CD4-positive, CD25-positive, alpha-beta regulatory T cell (primary cell): ENCODE measurements around the gene KMT5C. TPM values are rescaled to one million over a fixed set of nuclear protein-coding genes. Genes with fewer than 3 reads are reported as not detected.

Experiments
- ATAC-seq, 2 donors: fragments of 150-1000 bp; cut with Tn5 transposase; one replicate each; pipeline ENCODE4 v1.10.0; 2021; ENCODE audit warnings: low read depth in 2 of 2, moderate number of reproducible peaks in 2 of 2, moderate library complexity in 1 of 2
- DNase-seq, 3 donors: peaks; one replicate each; pipeline versions ENCODE4 v3.0.0 to v3.0.0-alpha.2; 2012 to 2022; ENCODE audit warnings: mixed read lengths in 1 of 3
- H3K27ac ChIP-seq: one replicate; pipeline ENCODE4 v1.7.0; 2013; ENCODE audit warnings: mild to moderate bottlenecking, low read length; ENCODE audit not compliant: insufficient read depth, poor library complexity, severe bottlenecking
- H3K27me3 ChIP-seq: one replicate; pipeline ENCODE4 v1.7.0; 2013; ENCODE audit warnings: low read length; ENCODE audit not compliant: control insufficient read depth, insufficient read depth
- H3K36me3 ChIP-seq: one replicate; pipeline ENCODE4 v1.7.0; 2013; ENCODE audit warnings: mild to moderate bottlenecking, low read length, moderate library complexity; ENCODE audit not compliant: control insufficient read depth, insufficient read depth
- H3K4me1 ChIP-seq: 2 replicates; pipeline ENCODE4 v1.7.0; 2013; ENCODE audit warnings: mild to moderate bottlenecking, low read length; ENCODE audit not compliant: insufficient read depth, control insufficient read depth, poor library complexity, severe bottlenecking
- H3K4me3 ChIP-seq: one replicate; pipeline ENCODE4 v1.7.0; 2013; ENCODE audit warnings: low read depth, mild to moderate bottlenecking, low read length, moderate library complexity
- H3K9me3 ChIP-seq, 2 experiments: 1 replicate in 1 of 2; 2 replicates in 1 of 2; pipeline ENCODE4 v1.7.0; 2013; ENCODE audit warnings: low read length in 2 of 2, mild to moderate bottlenecking in 1 of 2, moderate library complexity in 1 of 2; ENCODE audit not compliant: control insufficient read depth in 2 of 2
- H3K27ac Mint-ChIP-seq, 3 donors: one replicate each; pipeline ENCODE4 v1.8.0; 2020 to 2022; ENCODE audit warnings: mild to moderate bottlenecking in 3 of 3, mixed read lengths in 3 of 3, moderate library complexity in 2 of 3
- H3K27me3 Mint-ChIP-seq: one replicate; pipeline ENCODE4 v1.8.0; 2022; ENCODE audit warnings: mild to moderate bottlenecking, mixed read lengths
- H3K36me3 Mint-ChIP-seq: one replicate; pipeline ENCODE4 v1.8.0; 2020; ENCODE audit warnings: mixed read lengths
- H3K4me1 Mint-ChIP-seq, 4 donors: one replicate each; pipeline ENCODE4 v1.8.0; 2020 to 2022; ENCODE audit warnings: mixed read lengths in 4 of 4, mild to moderate bottlenecking in 1 of 4
- H3K4me3 Mint-ChIP-seq, 4 donors: one replicate each; pipeline ENCODE4 v1.8.0; 2020 to 2022; ENCODE audit warnings: mild to moderate bottlenecking in 4 of 4, mixed read lengths in 4 of 4, moderate library complexity in 3 of 4
- H3K9me3 Mint-ChIP-seq, 7 donors: one replicate each; pipeline ENCODE4 v1.8.0; 2020 to 2022; ENCODE audit warnings: mixed read lengths in 7 of 7, mild to moderate bottlenecking in 3 of 7, moderate library complexity in 2 of 7
- polyA plus RNA-seq, 4 donors: library from polyadenylated mRNA; unstranded; fragments of 300-500 nt; fragmentation: Illumina TruSeq; gene quantifications; one replicate each; pipeline ENCODE4 v1.2.3, GENCODE V29; 2021
- total RNA-seq: library from RNA; stranded (reverse); gene quantifications from one replicate; pipeline ENCODE4 v1.2.3, GENCODE V29; 2022

KMT5C gene
- total and polyA plus RNA-seq, 5 donors from 2014 or later, result 0.98 to 69.6 (median 1.2) TPM

DNA sequence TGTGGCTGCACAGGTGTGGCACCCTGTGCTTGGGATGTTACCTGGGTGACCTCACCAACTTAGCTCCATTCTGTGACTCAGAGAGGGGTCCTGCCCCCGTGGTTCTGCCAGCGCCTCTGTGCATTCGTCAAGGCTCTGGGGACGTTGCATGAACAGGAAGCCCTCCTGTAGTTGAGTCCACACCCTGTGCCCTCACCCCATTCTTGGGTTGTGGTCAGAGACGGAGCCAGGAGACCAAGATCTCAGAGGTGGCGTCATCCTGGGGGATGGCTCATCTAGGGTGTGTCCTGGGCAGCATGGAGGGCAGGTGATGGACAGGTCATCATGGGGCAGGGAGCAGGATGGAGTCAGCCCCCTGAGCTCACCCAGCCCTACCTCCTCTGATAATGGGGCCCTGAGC is 12.4 kb downstream of the KMT5C start:
- Mint-ChIP-seq H3K9me3 (peaks cover 0 to 4% (median 0%) of the 10 kb centered on the region in 7 donors), H3K36me3 (no peaks in the 10 kb centered on the region), H3K4me1 (peaks cover 0 to 29% (median 13%) of the 10 kb centered on the region in 4 donors), H3K27me3 (peaks cover 56% of the 10 kb centered on the region), H3K4me3 (peak overlapping the region in 3 of 4 donors; percentile 41 to 96 (median 74)), H3K27ac (no peak overlapping the region)
- no peaks in the 10 kb centered on the region for H3K9me3 ChIP-seq
- H3K27ac ChIP-seq, result no peak overlapping the region
- no peak overlapping the region for H3K4me3 ChIP-seq
- ATAC-seq (no peak), DNase-seq (no peak)
- peaks cover 18% of the 10 kb centered on the region for H3K27me3 ChIP-seq
- H3K4me1 ChIP-seq, result peaks cover 20% of the 10 kb centered on the region
- no peaks in the 10 kb centered on the region for H3K36me3 ChIP-seq

DNA sequence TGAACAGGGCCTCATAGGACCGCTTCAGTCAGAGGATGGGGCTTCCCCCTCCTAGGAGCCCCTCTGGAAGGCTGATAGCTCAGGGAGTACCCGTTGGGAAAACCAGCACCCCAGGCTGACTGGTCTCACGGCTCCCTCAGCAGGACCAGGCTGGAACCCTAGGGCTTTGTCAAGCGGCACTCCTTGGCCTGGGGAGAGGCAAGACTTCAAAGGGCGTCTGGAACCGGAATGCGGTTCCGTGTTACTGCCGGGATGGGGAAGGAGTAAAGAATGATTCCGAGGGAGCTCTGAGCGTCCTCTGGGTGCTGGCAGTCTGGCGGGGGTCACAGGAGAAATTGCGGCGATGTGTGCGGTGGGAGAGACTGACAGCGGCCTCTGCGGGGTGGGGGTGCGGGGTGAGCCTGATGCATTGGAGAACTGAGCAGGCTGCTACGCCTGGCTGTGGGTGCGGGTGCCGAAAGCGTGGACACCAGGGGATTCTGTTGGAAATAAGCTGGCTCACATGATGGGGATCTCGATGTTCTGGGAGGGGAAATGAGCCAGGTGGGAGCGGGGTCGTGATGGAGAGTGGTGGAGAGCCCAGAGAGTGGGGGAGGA is 13.0 kb downstream of the KMT5C start:
- H3K27ac Mint-ChIP-seq, result no peak overlapping the region
- H3K4me1 Mint-ChIP-seq, result peaks cover 0 to 29% (median 13%) of the 10 kb centered on the region in 4 donors
- no peaks in the 10 kb centered on the region for H3K36me3 Mint-ChIP-seq
- peaks cover 18% of the 10 kb centered on the region for H3K27me3 ChIP-seq
- no peak overlapping the region for H3K27ac ChIP-seq
- no peaks in the 10 kb centered on the region for H3K9me3 ChIP-seq
- DNase-seq, result no peak
- H3K4me3 Mint-ChIP-seq, result peak overlapping the region; percentile 61 to 74 (median 68)
- H3K36me3 ChIP-seq, result no peaks in the 10 kb centered on the region
- ATAC-seq, result no peak
- H3K27me3 Mint-ChIP-seq, result peaks cover 60% of the 10 kb centered on the region
- H3K4me1 ChIP-seq, result peaks cover 20% of the 10 kb centered on the region
- peaks cover 0 to 4% (median 0%) of the 10 kb centered on the region in 7 donors for H3K9me3 Mint-ChIP-seq
- no peak overlapping the region for H3K4me3 ChIP-seq

DNA sequence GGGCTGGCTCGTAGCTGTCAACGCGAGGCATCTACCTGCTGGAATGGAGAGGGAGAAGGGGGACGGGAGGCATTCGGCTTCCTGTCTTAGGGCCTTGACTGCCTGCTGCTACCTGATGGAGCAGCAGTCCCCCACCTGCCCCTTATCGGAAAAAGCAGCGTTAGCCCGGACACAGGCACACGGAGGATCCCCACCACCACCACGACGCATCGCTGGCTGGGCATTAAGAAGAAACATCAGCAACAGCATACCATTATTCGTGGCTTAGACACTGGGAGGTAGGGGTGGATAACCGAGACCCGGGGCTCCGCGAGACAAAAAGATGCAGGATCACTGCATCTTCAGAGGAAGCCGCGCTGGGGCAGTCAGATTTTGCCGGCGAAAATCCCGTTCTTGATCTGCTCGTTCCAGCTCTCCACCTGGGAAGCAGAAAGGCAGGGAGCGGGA is 13.7 kb downstream of the KMT5C start:
- peak overlapping the region in 2 of 3 donors; percentile 38 to 51 for H3K27ac Mint-ChIP-seq
- H3K27me3 Mint-ChIP-seq, result peaks cover 60% of the 10 kb centered on the region
- peaks cover 0 to 29% (median 13%) of the 10 kb centered on the region in 4 donors for H3K4me1 Mint-ChIP-seq
- H3K4me3 Mint-ChIP-seq, result peak overlapping the region; percentile 58 to 81 (median 73)
- no peak for DNase-seq
- H3K9me3 ChIP-seq, result no peaks in the 10 kb centered on the region
- peaks cover 18% of the 10 kb centered on the region for H3K27me3 ChIP-seq
- H3K36me3 Mint-ChIP-seq, result no peaks in the 10 kb centered on the region
- H3K4me3 ChIP-seq, result peak overlapping the region; percentile 1
- H3K4me1 ChIP-seq, result peaks cover 20% of the 10 kb centered on the region
- H3K36me3 ChIP-seq, result no peaks in the 10 kb centered on the region
- peaks cover 0 to 4% (median 0%) of the 10 kb centered on the region in 7 donors for H3K9me3 Mint-ChIP-seq
- no peak for ATAC-seq
- no peak overlapping the region for H3K27ac ChIP-seq

DNA sequence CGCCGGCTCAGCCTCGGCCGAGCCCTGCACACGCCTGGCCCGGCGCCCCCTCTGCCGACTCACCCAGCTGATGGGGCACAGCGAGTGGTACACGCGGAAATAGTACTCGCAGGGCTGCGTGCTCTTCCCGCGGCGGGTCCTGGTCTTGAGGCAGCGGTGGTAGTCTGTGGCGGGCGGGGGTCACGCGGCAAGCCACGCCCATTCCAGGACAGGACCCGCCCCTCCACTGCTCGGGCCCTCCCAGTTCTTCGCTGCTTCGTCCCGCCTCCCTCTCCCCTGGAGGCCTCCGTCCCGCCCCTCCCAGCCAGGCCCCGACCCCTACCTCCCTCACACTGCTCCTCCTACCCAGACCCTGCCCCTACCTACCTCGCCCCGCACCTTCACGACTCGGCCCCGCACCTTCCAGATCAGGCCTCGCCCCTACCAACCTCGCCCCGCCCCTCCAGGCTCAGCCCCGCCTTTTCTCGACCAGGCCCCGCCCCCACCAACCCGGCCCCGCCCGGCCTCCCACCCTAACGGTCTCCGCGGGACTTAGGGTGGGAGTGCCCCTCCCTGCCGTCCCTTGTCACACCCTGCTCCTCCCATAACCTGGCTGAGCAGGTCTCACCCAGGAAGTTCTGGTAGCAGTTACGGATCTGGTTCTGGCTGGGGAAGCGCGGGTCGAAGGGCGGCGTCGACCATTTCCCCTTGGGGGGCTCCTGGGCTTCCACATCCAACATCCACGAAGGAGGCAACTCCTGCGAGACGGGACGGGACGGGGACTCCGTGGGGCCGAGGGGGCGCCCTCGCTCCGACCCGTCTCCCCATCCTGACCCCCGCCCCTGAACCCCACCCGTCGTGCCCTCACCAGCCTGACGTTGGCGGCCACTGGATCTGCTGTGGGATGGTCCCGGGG is 14.4 kb downstream of the KMT5C start:
- peak; percentile 70 to 81 for ATAC-seq
- H3K27ac Mint-ChIP-seq, result no peak overlapping the region
- peaks cover 0 to 29% (median 13%) of the 10 kb centered on the region in 4 donors for H3K4me1 Mint-ChIP-seq
- Histone ChIP-seq H3K36me3 (no peaks in the 10 kb centered on the region), H3K27me3 (peaks cover 18% of the 10 kb centered on the region), H3K4me1 (peaks cover 20% of the 10 kb centered on the region), H3K4me3 (no peak overlapping the region), H3K27ac (no peak overlapping the region), H3K9me3 (no peaks in the 10 kb centered on the region)
- H3K9me3 Mint-ChIP-seq, result peaks cover 0 to 3% (median 0%) of the 10 kb centered on the region in 7 donors
- peak; percentile 49 to 66 (median 64) for DNase-seq
- H3K36me3 Mint-ChIP-seq, result no peaks in the 10 kb centered on the region
- H3K4me3 Mint-ChIP-seq, result peak overlapping the region; percentile 58 to 73 (median 72)
- peaks cover 60% of the 10 kb centered on the region for H3K27me3 Mint-ChIP-seq

DNA sequence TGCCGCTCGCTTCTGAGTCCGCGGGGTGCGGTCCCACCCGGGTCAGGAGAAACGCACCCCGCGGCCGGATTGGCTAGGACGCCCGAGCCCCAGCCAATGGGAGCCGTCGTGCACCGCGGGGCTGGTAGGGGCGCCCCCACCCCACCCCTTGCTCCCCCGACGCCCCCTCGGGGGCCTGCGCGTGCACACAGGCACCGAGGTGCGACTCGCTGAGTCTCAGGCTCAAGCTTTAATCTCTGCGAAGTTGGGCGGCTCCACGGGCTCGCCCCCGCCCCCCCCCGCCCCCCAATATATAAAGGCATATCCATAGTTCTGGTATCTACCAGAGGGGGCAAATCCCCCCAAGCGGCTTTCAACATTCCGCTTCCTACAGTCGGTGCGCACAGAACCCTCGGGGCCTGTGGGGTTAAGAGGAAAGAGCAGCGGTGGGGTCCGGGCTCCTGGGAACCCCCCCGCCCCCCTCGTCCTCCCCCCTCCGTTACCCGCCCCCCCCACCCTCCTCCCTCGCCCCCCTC is 15.1 kb downstream of the KMT5C start, which contains the start of gene COX6B2:
COX6B2 (minus strand) TSS at position 22 of the 515 bp plus-strand sequence. CDS start 198 bp downstream, outside the sequence.
- no peak for ATAC-seq
- peaks cover 18% of the 10 kb centered on the region for H3K27me3 ChIP-seq
- H3K4me1 Mint-ChIP-seq, result peaks cover 0 to 29% (median 13%) of the 10 kb centered on the region in 4 donors
- peaks cover 20% of the 10 kb centered on the region for H3K4me1 ChIP-seq
- no peak for DNase-seq
- H3K36me3 ChIP-seq, result no peaks in the 10 kb centered on the region
- H3K27me3 Mint-ChIP-seq, result peaks cover 60% of the 10 kb centered on the region
- peak within 1 kb of the TSS in 1 of 3 donors; percentile 43 for H3K27ac Mint-ChIP-seq
- no peaks in the 10 kb centered on the region for H3K9me3 ChIP-seq
- H3K4me3 Mint-ChIP-seq, result peak within 1 kb of the TSS; percentile 58 to 81 (median 73)
- no peaks in the 10 kb centered on the region for H3K36me3 Mint-ChIP-seq
- no peak within 1 kb of the TSS for H3K27ac ChIP-seq
- H3K9me3 Mint-ChIP-seq, result peaks cover 0 to 3% (median 0%) of the 10 kb centered on the region in 7 donors
- no peak within 1 kb of the TSS for H3K4me3 ChIP-seq

DNA sequence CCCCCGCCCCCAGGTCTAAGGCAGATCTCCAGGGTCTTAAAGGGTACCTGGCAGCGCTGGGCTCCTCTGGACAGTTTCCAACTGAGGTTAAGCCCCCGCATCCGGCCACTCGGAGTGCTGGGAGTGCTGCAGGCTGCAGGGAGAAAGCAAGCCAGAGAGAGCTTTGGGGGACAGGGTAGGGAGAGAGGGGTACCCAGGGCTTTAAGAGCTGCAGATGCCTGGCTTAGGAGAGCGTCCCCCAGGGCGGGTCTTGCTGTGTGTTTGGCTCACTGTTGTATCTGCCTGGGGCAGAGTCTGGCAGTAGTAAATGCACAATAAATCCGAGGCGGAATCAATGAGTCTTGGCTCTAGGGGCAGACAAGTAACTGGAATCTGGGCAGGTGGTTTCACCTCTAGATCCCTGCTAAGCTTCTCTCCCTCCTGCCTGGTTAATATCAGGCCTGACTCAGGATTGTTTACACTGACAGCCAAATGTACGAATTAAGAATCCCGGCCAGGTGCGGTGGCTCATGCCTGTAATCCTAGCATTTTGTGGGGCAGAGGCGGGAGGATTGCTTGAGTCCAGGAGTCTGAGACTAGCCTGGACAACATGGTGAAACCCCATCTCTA is 15.6 kb downstream of the KMT5C start:
- Histone ChIP-seq H3K27ac (no peak overlapping the region), H3K36me3 (no peaks in the 10 kb centered on the region), H3K9me3 (no peaks in the 10 kb centered on the region), H3K4me1 (peaks cover 20% of the 10 kb centered on the region), H3K27me3 (peaks cover 18% of the 10 kb centered on the region), H3K4me3 (no peak overlapping the region)
- peaks cover 0 to 29% (median 13%) of the 10 kb centered on the region in 4 donors for H3K4me1 Mint-ChIP-seq
- no peaks in the 10 kb centered on the region for H3K36me3 Mint-ChIP-seq
- DNase-seq (no peak), ATAC-seq (no peak)
- H3K27ac Mint-ChIP-seq, result peak overlapping the region in 1 of 3 donors; percentile 43
- H3K4me3 Mint-ChIP-seq, result peak overlapping the region; percentile 23 to 61 (median 40)
- H3K9me3 Mint-ChIP-seq, result peaks cover 0 to 3% (median 0%) of the 10 kb centered on the region in 7 donors
- peaks cover 60% of the 10 kb centered on the region for H3K27me3 Mint-ChIP-seq

DNA sequence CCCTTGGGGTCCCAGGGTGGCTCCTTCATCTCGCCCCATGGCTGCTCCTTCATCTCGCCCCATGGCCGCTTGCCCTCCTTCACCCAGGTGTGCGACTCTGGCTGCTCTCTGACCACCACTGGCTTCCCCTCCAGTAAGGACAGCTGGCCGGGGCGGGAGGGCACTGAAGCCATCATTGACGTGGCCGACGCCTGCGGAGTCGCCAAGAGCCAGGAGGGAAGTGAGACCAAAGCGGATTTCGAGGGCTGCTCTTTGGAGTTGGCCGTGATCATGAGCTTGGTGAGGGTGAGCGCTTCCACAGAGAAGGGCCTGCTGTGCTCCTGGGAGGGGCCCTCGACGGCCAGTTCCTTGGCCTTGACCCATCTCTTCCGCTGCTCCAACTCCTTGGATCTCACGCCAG is 18.8 kb downstream of the KMT5C start:
- no peak overlapping the region for H3K27ac Mint-ChIP-seq
- H3K27me3 ChIP-seq, result peaks cover 4% of the 10 kb centered on the region
- H3K36me3 Mint-ChIP-seq, result no peaks in the 10 kb centered on the region
- H3K4me1 ChIP-seq, result peaks cover 13% of the 10 kb centered on the region
- no peaks in the 10 kb centered on the region for H3K9me3 ChIP-seq
- H3K4me3 Mint-ChIP-seq, result peak overlapping the region in 1 of 4 donors; percentile 27
- H3K4me1 Mint-ChIP-seq, result peaks cover 0 to 7% (median 2%) of the 10 kb centered on the region in 4 donors
- peaks cover 0 to 1% (median 0%) of the 10 kb centered on the region in 7 donors for H3K9me3 Mint-ChIP-seq
- ATAC-seq (no peak), DNase-seq (no peak)
- H3K27me3 Mint-ChIP-seq, result peaks cover 28% of the 10 kb centered on the region
- no peak overlapping the region for H3K27ac ChIP-seq
- H3K36me3 ChIP-seq, result no peaks in the 10 kb centered on the region
- H3K4me3 ChIP-seq, result no peak overlapping the region
